CD4-positive, alpha-beta T cell treated with Interleukin-1 beta for 1 hour (primary cell): ENCODE results near the gene DDX53.

Experiments
- DNase-seq, 2 donors: peaks; one replicate each; pipeline ENCODE4 v3.0.0-alpha.2; 2020 to 2022

DDX53 gene

GRCh38 chrX:22999696-23000223 is at the start of gene DDX53:
Gene DDX53 (plus strand): TSS chrX:22999960. CDS start chrX:23000058, 98 bp downstream.
- DNase-seq, result no peak

GRCh38 chrX:22950269-22951266 is 49.2 kb upstream of the DDX53 start:
- no peak for DNase-seq

- no peak for DNase-seq
These were observed 47.8 kb upstream of the DDX53 start for GRCh38 chrX:22952010-22952409.

GRCh38 chrX:22958250-22958649 is 41.5 kb upstream of the DDX53 start:
- no peak for DNase-seq

GRCh38 chrX:22959204-22959920 is 40.4 kb upstream of the DDX53 start:
- DNase-seq, result no peak

- no peak for DNase-seq
These were observed 36.6 kb upstream of the DDX53 start for GRCh38 chrX:22963196-22963595.

GRCh38 chrX:22968494-22968893 is 31.3 kb upstream of the DDX53 start:
- DNase-seq, result no peak

GRCh38 chrX:22969411-22969810 is 30.3 kb upstream of the DDX53 start:
- DNase-seq, result no peak

- no peak for DNase-seq
These were observed 28.9 kb upstream of the DDX53 start for GRCh38 chrX:22970861-22971260.

GRCh38 chrX:22974616-22975015 is 25.1 kb upstream of the DDX53 start:
- DNase-seq, result no peak

GRCh38 chrX:22975786-22976185 is 24.0 kb upstream of the DDX53 start:
- DNase-seq, result no peak

GRCh38 chrX:22985958-22986357 is 13.8 kb upstream of the DDX53 start:
- no peak for DNase-seq

- no peak for DNase-seq
These were observed 12.3 kb upstream of the DDX53 start for GRCh38 chrX:22987452-22987851.

GRCh38 chrX:23003116-23003515 is 3.4 kb downstream of the DDX53 start:
- no peak for DNase-seq

- no peak for DNase-seq
These were observed 8.8 kb downstream of the DDX53 start for GRCh38 chrX:23008431-23009099.

- no peak for DNase-seq
These were observed 12.4 kb downstream of the DDX53 start for GRCh38 chrX:23012162-23012561.

- no peak for DNase-seq
These were observed 12.9 kb downstream of the DDX53 start for GRCh38 chrX:23012636-23013035.

GRCh38 chrX:23013366-23013765 is 13.6 kb downstream of the DDX53 start:
- no peak for DNase-seq

- DNase-seq, result no peak
These were observed 31.8 kb downstream of the DDX53 start for GRCh38 chrX:23031600-23031999.

- DNase-seq, result no peak
These were observed 35.7 kb downstream of the DDX53 start for GRCh38 chrX:23035493-23035892.

GRCh38 chrX:23046443-23046842 is 46.7 kb downstream of the DDX53 start:
- no peak for DNase-seq

- no peak for DNase-seq
These were observed 49.2 kb downstream of the DDX53 start for GRCh38 chrX:23048806-23049573.
